ENCODE results near the gene MOB2. TPM values are rescaled to one million over a fixed set of nuclear protein-coding genes. Genes with fewer than 3 reads are reported as not detected.

Gene MOB2
- total and polyA plus RNA-seq, 2 donors (not counting 1 experiment from before 2014, with no cell fraction given) = 13.1 to 30.1 TPM

DNA sequence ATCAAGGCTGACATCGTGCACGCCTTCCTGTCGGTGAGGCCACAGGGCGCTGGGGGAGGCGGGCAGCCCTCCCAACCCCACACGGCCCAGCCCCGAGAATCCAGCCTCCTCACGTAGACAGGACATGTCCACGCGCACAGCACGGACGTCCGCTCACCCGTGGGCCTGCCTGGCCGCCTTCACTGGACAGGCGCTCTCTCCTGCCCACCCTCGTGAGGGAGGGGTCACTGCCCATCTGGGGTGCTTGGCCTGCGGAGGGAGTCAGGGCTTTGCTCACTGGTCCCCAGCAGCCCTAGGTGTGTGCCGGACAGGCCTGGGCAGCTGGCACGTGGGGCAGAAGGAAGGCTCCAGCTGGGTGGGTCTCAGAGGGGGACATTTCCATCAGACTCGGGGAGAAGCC is 32.0 kb downstream of the MOB2 start:
- no peak overlapping the region for H3K4me3 ChIP-seq (replicated peaks in 1 of 4; ENCODE audit: control extremely low read depth in 1 of 4, insufficient read depth in 1 of 4, low read depth in 3 of 4, low read length in 4 of 4)
- no peak overlapping the region for H3K4me2 ChIP-seq (ENCODE audit: extremely low read depth, insufficient read depth, low read length)
- no peak for DNase-seq (ENCODE audit: low read depth in 2 of 2)
- no peaks in the 10 kb centered on the region for H4K20me1 ChIP-seq (ENCODE audit: control insufficient read depth, extremely low read depth, insufficient read depth, low read length)
- H3K79me2 ChIP-seq (ENCODE audit: control insufficient read depth, insufficient read depth, low read length) = no peaks in the 10 kb centered on the region
- no peaks in the 10 kb centered on the region for H3K36me3 ChIP-seq (ENCODE audit: control insufficient read depth, insufficient read depth, low read length)
- no peaks in the 10 kb centered on the region for H3K27me3 ChIP-seq (ENCODE audit: control insufficient read depth, insufficient read depth, low read length)
- H3K4me1 ChIP-seq (ENCODE audit: control insufficient read depth, extremely low read depth, insufficient read depth, low read length) = no peaks in the 10 kb centered on the region
- no peak overlapping the region for H3K9ac ChIP-seq (ENCODE audit: insufficient read depth, low read length)
- H3K9me3 ChIP-seq (ENCODE audit: control insufficient read depth, insufficient read depth, low read depth, low read length) = no peaks in the 10 kb centered on the region
- TF ChIP-seq, protein P1, sequence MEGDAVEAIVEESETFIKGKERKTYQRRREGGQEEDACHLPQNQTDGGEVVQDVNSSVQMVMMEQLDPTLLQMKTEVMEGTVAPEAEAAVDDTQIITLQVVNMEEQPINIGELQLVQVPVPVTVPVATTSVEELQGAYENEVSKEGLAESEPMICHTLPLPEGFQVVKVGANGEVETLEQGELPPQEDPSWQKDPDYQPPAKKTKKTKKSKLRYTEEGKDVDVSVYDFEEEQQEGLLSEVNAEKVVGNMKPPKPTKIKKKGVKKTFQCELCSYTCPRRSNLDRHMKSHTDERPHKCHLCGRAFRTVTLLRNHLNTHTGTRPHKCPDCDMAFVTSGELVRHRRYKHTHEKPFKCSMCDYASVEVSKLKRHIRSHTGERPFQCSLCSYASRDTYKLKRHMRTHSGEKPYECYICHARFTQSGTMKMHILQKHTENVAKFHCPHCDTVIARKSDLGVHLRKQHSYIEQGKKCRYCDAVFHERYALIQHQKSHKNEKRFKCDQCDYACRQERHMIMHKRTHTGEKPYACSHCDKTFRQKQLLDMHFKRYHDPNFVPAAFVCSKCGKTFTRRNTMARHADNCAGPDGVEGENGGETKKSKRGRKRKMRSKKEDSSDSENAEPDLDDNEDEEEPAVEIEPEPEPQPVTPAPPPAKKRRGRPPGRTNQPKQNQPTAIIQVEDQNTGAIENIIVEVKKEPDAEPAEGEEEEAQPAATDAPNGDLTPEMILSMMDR (conservative IDR thresholded peaks at IDR 0.05 in 1 of 2, IDR thresholded peaks at IDR 0.05 in 1 of 2; ENCODE audit: low read depth in 1 of 2, low read length in 2 of 2) = no peak
- no peak for TF ChIP-seq EZH2 (IDR thresholded peaks at IDR 0.05; ENCODE audit: low read length, missing control alignments)
- no peak overlapping the region for H3K27ac ChIP-seq (ENCODE audit: insufficient read depth, low read length)
- no peak overlapping the region for H2AFZ ChIP-seq (ENCODE audit: low read length)

DNA sequence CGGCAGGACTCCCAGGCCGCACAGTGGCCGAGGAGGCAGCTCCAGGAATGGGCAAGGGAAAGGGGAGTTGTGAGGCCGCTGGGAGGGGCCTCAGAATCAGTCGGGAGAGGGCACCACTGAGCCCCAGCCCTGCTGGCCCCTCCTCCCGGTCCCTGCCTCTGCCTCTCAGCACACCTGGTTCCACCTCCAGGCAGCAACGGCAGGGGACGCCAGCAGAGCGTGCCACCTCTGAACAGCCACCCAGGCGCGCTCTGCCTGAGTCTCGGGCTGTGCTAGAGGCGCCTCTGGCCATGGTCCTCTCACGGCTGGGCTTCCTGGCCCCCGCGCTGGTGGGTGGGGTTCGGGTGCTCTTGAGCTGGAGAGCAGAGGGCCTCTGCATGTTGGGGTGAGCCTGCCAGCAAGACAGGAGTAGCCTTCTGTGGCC is 33.0 kb downstream of the MOB2 start:
- H3K27me3 ChIP-seq (ENCODE audit: control insufficient read depth, insufficient read depth, low read length) = no peaks in the 10 kb centered on the region
- no peak overlapping the region for H3K9ac ChIP-seq (ENCODE audit: insufficient read depth, low read length)
- H4K20me1 ChIP-seq (ENCODE audit: control insufficient read depth, extremely low read depth, insufficient read depth, low read length) = no peaks in the 10 kb centered on the region
- no peak overlapping the region for H3K4me3 ChIP-seq (replicated peaks in 1 of 4; ENCODE audit: control extremely low read depth in 1 of 4, insufficient read depth in 1 of 4, low read depth in 3 of 4, low read length in 4 of 4)
- H3K27ac ChIP-seq (ENCODE audit: insufficient read depth, low read length) = no peak overlapping the region
- H3K36me3 ChIP-seq (ENCODE audit: control insufficient read depth, insufficient read depth, low read length) = no peaks in the 10 kb centered on the region
- H3K4me2 ChIP-seq (ENCODE audit: extremely low read depth, insufficient read depth, low read length) = no peak overlapping the region
- no peaks in the 10 kb centered on the region for H3K79me2 ChIP-seq (ENCODE audit: control insufficient read depth, insufficient read depth, low read length)
- no peaks in the 10 kb centered on the region for H3K4me1 ChIP-seq (ENCODE audit: control insufficient read depth, extremely low read depth, insufficient read depth, low read length)
- no peak overlapping the region for H2AFZ ChIP-seq (ENCODE audit: low read length)
- no peak for TF ChIP-seq EZH2 (IDR thresholded peaks at IDR 0.05; ENCODE audit: low read length, missing control alignments)
- TF ChIP-seq, protein P1 (conservative IDR thresholded peaks at IDR 0.05 in 1 of 2, IDR thresholded peaks at IDR 0.05 in 1 of 2; ENCODE audit: low read depth in 1 of 2, low read length in 2 of 2) = no peak
- no peaks in the 10 kb centered on the region for H3K9me3 ChIP-seq (ENCODE audit: control insufficient read depth, insufficient read depth, low read depth, low read length)
- no peak for DNase-seq (ENCODE audit: low read depth in 2 of 2)

DNA sequence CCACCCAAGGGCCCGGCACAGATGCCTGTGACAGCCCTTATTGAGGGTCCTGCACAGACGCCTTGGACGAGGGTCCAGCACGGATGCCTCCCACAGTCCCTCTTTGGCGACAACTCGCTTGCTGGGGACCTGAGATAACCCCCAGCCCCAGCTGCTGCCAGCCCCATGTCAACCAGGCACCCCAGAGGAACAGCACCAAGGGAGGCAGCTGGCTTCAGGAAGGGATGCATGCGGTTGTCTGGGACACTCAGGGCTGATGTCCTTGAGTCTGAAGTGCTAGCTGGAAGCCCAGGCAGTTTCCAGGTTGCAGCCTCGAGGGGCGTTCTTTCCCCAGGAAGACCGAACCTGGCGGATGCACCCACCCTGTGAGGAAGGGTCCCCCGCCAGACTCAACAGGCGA is 33.8 kb downstream of the MOB2 start:
- Histone ChIP-seq H3K27me3 (ENCODE audit: control insufficient read depth, insufficient read depth, low read length) (no peaks in the 10 kb centered on the region), H3K9me3 (ENCODE audit: control insufficient read depth, insufficient read depth, low read depth, low read length) (no peaks in the 10 kb centered on the region), H3K9ac (ENCODE audit: insufficient read depth, low read length) (no peak overlapping the region), H3K4me1 (ENCODE audit: control insufficient read depth, extremely low read depth, insufficient read depth, low read length) (no peaks in the 10 kb centered on the region), H2AFZ (ENCODE audit: low read length) (no peak overlapping the region), H4K20me1 (ENCODE audit: control insufficient read depth, extremely low read depth, insufficient read depth, low read length) (no peaks in the 10 kb centered on the region), H3K4me3 (replicated peaks in 1 of 4; ENCODE audit: control extremely low read depth in 1 of 4, insufficient read depth in 1 of 4, low read depth in 3 of 4, low read length in 4 of 4) (no peak overlapping the region), H3K79me2 (ENCODE audit: control insufficient read depth, insufficient read depth, low read length) (no peaks in the 10 kb centered on the region), H3K27ac (ENCODE audit: insufficient read depth, low read length) (no peak overlapping the region), H3K4me2 (ENCODE audit: extremely low read depth, insufficient read depth, low read length) (no peak overlapping the region), H3K36me3 (ENCODE audit: control insufficient read depth, insufficient read depth, low read length) (no peaks in the 10 kb centered on the region)
- no peak for TF ChIP-seq EZH2 (IDR thresholded peaks at IDR 0.05; ENCODE audit: low read length, missing control alignments)
- TF ChIP-seq, protein P1 (conservative IDR thresholded peaks at IDR 0.05 in 1 of 2, IDR thresholded peaks at IDR 0.05 in 1 of 2; ENCODE audit: low read depth in 1 of 2, low read length in 2 of 2) = no peak
- no peak for DNase-seq (ENCODE audit: low read depth in 2 of 2)
